DMS153 treated with DMSO at 0.1 percent for 48 hours (cell line): Measurements from ENCODE around the gene CHPT1.
"Not testable (repeated sequence)": the region's sequence is repeated elsewhere in the genome, so short reads cannot be mapped to it uniquely, and the experiment has no call there.

Experiments used
- DNase-seq: peaks from one replicate; lab custom pipeline; 2025; ENCODE audit not compliant: unreplicated experiment; lab: John Stamatoyannopoulos, UW

The CHPT1 gene

DNA sequence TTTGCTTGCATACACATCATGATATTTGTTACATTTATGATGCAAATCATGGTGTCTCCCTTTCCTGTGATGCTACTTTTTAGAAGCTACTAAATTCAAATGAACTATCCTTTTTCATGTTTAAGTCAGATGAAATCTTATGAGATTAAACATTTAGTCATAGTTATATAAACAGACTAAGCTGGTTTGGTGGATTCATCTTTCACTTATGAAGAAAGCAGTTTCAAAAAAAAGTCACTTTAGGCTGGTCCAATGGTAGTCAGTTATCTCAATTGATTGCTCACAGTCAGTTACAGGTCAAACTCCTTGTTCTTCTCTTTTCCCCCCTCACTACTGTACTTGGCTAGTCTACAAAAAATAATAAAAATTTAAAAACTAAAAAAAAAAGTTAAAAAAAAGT lies 22.1 kb downstream of the CHPT1 start:
- DNase-seq, result no peak

DNA sequence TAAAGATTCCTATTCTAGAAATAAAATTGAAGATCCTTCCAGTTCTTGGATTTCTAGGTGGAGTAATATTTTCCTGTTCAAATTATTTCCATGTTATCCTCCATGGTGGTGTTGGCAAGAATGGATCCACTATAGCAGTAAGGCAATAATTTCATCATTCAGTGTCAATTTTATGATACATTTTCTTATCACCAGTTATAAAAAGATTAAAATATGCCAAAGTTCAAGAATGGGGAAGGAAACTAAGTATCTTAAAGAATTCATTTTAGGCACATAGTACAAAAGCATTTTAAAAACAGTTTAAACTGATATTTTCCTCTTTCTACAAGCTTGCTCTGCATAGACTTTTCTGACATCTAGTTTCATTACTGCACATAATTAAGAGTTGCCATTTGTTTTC lies 22.7 kb downstream of the CHPT1 start:
- no peak for DNase-seq

DNA sequence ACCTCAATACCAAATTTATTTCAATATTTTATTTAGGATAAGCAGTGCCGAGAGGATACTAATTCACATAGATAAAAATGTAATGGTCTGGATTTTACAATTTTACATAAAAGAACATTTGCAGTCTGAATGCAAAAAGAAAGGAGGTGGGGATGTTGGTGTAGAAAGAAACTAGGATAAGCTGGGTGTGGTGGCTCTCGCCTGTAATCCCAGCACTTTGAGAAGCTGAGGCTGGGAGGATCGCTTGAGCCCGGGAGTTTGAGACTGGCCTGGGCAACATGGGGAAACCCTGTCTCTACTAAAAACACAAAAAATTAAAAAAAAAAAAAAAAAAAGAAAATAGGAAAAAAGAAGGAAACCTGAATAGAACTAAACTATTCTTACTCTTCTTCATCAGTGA lies 25.0 kb downstream of the CHPT1 start:
- no peak for DNase-seq

DNA sequence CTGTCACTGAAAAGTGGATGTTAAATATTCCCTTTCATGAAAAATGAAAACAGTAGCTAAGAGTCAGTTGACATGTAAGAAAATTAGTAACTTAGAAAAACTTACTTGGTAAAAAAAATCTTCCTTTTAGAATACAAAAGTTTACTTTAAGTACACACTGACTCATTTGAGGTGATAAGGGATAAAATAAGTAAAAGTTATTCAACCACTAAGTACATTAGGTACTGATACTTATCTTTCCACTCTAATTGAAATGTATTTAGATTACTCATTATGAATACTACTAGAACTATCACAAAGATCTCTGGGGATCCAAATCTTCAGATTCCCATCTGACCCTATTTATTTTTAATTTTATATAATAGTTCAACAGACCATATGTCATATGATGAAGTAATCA lies 29.7 kb downstream of the CHPT1 start:
- DNase-seq, result no peak

DNA sequence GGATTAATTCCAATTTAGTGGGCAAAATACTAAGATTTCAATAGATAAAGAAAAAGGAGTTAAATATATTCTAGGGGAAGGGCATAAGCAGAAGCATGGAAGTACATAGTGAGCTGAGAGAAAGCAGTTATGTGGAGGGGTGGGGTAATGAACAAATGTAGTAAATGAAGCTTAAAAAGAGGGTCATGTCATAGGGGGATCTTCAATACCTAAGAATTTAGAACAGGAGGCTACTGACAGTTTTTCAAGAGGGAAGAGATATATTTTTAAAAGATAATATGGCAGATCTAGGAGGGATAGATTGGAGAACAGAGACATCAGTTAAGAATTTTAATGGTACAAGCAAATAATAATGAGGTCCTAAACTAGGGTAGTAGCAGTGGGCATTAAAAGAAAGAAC lies 32.4 kb downstream of the CHPT1 start:
- no peak for DNase-seq

DNA sequence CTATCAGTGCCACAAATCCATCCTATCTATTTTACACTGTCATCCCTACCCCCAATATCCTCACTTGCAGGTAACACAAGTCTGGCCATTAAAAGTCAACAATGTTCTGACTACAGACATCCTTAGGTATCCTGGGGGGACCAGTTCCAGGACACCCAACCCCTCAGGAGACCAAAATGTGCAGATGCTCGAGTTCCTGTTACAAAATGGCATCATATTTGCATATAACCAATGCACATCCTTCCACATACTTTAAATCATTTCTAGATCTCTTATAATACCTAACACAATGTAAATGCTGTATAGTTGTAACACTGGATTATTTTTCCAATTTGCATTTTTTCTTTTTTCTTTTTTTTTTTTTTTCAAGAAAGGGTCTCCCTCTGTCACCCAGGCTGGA lies 34.9 kb downstream of the CHPT1 start:
- no peak for DNase-seq

DNA sequence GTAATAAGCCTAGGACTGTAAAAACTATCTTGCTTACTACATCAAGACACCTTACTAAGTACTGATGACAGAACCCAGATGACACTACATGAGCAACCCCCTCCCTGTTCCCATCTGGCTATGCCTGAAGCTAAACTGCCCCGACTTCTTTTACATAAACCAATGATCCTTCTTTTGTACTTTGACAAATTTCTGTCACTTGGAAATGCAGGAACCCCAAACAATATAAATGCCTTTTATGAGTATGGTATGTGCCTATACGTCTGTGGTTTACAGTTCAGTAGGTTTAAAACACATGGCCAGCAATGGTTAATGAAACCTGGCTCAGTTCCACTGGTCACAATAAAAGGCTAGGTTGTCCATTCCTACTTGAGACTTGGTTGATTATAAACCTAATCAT lies 35.7 kb downstream of the CHPT1 start:
- no peak for DNase-seq

DNA sequence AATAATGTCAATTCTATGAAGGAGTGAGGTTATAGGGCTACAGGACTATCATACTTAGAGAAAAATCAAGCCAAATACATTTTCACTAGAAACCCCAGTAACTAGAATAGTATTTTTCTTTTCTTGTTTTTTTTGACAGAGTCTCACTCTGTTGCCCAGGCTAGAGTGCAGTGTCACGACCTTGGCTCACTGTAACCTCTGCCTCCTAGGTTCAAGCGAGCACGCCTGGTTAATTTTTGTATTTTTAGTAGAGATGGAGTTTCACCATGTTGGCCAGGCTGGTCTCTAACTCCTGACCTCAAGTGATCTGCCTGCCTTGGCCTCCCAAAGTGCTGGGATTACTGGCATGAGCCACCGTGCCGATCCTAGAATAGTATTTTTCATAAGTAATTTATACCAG lies 37.0 kb downstream of the CHPT1 start:
- DNase-seq, result not testable (repeated sequence)

DNA sequence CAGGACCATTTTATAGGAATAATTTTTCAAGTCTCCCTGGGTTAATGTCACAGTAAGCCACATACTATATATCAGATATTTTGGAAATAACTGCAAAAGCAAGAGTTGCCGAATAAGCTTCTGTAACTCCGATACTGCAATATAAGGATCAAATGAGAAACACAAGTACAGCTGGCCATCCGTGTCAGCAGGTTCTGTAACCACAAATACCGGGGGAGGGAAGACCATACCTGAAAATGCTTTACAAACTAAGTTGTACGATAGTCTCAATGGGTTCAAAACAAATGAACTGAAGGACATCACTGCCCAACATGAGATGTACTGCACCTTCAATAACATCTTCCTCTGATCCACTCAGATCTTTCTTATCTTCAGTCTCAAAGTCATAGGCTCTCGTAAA lies 40.0 kb downstream of the CHPT1 start:
- no peak for DNase-seq

DNA sequence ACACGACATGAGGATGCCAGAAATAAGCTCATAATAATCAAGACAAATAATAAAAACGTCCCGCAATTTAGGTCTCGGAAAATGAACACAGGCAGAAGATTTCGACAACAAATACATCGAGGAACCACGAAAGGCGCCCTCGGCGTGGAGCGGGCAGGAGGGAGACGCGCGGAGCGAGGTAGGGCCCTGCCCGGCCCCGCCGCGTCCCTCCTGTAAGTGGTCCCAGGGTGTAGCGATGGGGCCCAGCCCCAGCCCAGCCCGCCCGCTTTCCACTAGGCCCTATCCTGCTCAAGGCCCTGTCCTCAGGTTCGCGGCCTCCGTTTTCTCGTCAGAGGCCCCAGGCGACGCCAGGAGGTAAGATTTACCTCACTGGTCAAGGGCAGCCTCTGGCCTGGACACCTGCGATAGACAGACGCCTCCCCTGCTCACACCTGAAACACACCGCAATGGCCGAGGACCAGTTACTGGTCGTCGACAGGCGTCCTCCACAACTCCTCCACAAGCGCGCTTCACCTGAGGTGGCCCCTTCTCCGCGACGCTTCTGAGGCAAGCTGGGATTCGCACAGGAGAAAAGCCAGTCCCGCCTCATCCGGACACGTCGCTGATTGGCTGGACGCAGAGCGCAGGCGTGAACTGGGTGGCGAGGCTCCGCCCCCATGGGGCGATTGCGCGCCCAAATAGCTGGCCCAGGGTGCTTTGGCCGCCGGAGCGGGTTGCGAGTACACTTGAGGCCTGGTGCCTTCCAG lies 41.7 kb downstream of the CHPT1 start, which contains the start of gene SYCP3:
SYCP3 (minus strand) TSS at position 543 of the 746 bp plus-strand sequence. CDS start 1,527 bp downstream, outside the sequence.
- no peak for DNase-seq

DNA sequence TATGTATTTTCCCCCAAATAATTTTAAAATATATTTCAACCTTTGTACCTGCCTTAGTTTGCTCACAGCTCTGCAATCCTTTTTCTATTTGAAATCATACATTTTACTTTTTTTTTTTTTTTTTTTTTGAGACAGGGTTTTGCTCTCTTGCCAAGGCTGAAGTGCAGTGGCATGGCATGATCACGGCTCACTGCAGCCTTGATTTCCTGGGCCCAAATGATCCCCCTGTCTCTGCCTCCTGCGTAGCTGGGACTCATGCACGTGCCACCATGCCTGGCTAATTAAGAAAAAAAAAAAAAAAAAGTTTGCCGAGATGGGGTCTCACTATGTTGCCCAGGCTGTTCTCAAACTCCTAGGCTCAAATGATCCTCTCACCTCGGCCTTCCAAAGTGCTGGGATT lies 43.1 kb downstream of the CHPT1 start:
- no peak for DNase-seq

DNA sequence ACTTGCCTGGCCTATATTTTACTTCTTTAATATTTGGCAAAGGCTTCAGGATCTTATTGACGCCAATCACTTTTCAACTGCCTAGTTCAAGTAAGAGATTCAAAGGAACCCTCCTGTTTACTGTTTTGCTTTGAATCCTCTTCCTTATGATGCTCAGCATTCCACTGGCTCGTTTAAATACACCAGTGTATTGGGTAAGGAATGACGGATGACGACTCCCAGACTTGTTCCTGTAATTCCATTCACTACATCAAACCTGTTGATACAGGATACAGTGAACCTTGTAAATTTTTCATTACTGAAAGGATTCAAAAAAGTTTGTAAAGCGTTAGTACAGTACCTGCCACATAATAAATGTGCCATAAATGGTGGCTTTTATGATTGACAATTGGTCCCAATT lies 43.5 kb downstream of the CHPT1 start:
- no peak for DNase-seq

DNA sequence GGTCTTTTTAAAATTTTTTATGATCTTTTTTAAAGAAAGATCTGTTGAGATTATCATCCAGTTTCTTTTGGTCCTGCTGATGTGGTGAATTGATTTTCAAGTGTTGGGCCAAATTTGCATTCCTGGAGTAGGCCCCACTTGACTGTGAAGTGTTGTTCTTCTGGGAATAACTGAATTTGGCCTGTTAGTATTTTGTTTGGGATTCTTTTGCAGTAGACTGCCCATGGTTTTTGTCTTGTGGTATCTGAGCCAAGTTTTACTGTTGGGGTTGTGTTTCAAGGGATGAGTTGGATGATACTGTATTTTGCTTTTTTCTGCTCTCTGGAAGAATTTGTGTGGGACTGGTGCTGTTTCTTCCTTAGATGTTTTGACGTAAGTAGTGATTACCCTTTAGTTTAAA lies 45.8 kb downstream of the CHPT1 start:
- no peak for DNase-seq

DNA sequence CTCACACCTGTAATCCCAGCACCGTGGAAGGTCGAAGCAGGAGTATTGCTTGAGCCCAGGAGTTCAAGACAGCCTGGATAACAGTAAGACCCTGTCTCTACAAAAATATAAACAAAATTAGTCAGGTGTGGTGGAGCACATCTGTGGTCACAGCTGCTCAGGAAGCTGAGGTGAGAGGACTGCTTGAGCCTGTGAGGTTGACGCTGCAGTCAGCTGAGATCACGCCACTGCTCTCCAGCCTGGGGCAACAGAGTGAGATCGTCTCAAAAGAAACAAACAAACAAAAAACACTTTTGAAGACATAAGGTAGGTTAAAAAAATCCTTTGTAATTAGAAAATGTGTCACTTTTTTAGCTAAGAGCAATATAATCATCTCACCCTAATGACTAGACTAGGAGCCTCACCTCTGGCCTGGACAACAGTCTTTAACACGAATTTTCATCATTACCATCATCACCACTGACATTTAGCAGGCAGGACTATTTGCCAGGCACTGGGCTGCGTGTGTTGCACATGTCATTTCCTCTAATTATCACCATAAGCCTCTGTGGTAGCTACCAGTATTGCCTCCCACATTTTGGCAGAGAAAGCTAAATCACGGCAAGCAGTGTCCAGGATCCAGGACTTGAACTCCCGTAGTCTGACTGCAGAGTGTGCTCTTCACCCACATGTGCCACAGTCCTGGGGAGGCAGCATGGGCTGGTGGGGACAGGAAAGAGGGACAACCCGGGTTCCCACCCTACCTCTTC lies 46.5 kb downstream of the CHPT1 start:
- DNase-seq, result no peak

DNA sequence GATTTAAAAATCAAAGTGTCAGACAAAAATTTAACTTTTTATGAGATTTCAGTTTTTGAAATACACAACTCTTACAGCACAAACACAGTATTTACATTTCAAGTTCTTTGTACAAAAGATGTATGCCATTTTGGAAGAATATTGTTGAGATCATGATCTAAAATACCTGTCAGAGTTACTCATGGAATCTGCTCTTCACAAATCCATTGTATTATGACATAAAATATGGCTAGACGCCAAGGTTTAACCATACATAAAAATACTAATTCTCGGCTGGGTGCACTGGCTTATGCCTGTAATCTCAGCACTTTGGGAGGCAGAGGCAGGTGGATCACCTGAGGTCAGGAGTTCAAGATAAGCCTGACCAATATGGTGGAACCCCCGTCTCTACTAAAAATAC lies 48.0 kb downstream of the CHPT1 start:
- no peak for DNase-seq

DNA sequence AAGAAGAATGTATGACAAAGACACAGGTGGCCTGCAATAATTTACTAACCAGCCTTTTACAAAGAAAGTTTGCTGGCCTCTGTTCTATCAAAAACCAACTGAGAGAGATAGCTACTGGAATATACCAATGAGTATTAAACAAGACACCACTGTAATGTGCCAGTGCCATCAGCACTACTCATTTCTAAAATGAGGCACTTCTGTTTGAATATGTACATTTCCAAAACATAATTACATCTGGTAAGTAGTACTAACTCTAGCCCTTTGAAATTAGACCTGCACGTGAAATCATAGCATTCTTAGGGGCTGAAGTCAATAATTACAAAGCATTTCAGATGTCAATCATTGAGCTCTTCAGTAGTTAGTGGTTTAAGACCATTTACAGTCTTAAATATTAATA lies 48.8 kb downstream of the CHPT1 start:
- no peak for DNase-seq

DNA sequence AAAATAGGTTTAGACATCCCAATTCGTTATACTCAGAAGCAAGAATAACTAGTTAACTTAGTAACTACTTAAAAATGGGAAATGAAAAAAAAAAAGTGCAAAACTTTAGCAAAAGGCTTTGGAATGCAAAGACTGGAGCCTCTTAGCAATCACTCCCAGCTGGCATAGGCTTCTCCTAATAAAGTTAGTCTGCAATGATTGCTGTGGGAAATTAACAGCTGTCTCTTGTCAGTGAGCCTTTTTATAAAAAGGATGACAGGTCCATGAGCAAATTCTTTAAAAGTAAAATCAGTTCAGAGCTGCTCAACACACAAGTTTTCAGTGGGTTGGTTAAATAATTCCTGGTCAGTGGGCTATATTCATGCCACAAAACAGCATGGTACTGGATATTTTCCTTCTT lies 49.2 kb downstream of the CHPT1 start:
- no peak for DNase-seq

DNA sequence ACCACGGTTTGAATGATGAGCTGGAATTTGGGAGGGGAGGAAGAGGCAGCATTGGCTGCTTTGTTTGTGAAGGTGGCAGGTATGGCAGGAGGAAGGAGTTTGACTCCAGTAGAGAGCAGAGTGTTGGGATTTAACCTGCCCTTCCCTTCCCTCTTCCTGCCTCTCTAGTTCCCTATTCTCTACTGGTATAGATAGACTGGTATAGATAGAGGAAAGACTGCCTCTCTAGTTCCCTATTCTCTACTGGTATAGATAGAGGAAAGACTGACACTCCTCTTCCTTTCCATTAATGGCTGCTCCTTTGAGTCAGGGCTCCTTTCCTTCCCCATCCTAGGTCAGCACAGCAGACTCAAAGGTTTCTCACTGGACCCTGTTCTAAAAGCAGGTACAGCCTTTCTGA lies 50.3 kb downstream of the CHPT1 start:
- no peak for DNase-seq

DNA sequence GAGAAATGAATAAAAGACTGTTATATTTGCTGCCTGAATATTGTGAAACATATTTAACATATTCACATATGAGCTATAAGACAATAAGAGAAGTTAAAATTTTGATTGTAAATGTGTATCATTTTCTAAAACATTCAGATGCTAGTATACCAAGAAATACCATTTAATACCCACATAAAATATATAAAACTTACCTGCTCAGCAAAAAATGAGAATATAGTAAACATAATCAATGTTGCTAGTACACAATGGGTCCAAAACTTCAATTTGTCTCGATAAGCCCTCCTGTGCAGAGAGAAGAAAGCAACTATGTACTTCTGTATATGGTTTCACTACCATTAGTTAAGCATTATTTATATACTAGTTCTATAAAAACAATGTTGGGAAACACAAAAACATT lies 51.5 kb downstream of the CHPT1 start:
- no peak for DNase-seq

DNA sequence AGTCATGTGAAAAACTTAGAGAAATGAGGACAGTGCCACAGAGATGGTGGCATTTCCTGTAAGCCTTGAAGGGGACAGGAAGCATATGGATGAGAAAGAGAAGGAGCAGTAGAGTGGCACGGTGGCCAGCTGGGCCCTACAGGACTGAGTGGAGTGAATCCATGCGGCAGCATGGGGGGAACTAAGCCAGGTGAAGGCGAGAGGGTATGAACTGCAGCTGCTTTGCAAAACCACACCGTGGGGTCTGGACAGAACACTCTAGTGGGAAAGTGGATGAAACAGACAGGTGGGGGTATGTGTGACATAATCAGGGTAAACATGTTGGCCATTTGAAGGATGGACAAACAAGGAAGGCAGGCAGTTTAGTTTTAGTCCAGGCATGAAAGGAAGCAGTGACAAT lies 52.2 kb downstream of the CHPT1 start:
- DNase-seq, result no peak

DNA sequence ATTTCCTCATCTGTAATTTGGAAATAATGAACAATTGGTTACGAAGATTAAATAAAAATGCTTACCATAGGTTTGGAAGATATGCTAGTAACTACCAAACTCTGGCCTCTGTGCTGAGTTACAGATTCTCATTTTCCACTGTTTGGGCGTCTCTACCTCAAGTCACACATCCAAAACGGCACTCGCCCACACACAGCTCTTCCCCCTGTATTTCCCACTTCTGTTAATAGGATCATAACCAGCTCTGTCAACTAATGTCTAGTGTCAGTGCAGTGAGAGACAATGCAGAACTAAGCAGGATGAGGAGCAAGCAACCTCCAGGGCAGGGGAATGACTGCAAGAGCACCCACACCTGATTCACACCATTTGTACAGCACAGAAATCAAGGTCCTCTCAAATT lies 52.7 kb downstream of the CHPT1 start:
- no peak for DNase-seq

DNA sequence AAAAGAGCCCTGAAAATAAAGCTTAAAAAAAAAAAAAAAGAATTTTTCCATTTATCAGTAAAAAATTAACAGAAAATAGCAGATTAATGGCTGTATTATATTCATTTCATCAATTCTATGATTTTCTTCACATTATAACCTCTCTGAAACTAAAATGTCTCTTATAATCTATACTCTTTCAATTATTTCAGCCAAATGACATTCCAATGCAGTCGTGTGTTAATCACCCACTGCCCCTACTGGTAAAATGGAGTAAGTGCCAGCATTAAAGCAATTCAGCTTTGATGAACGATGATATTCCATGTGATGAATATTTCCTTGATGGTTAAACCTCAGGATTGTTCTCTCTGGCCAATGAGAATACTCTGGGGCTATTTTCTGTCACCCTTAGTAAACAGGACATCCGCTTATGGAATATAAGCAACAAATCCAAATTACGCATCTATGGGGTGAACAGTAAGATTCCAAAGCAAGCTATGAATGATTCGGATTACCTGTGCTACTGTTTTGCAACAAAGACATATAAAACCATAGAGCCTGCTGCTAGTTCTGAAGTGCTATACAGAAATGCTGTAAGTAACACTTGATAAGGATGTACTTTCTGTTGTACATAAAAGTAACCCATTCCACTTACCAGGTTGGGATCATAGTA lies 62.1 kb downstream of the CHPT1 start:
- DNase-seq, result no peak
